ENCODE results near the gene KIF11.
"Not testable (repeated sequence)": the region's sequence is repeated elsewhere in the genome, so short reads cannot be mapped to it uniquely, and the experiment has no call there.

The KIF11 gene

GRCh38 chr10:92573798-92574547, 19.0 kb upstream of the KIF11 start, which contains the start of gene IDE:
Gene IDE (minus strand): TSS chr10:92574093. CDS start chr10:92574019, 74 bp downstream.
- no peak within 1 kb of the TSS for H2AK5ac ChIP-seq (ENCODE audit: low read length, severe bottlenecking)
- H3K36me3 ChIP-seq (ENCODE audit: control insufficient read depth in 1 of 2, insufficient read depth in 2 of 2, low read depth in 1 of 2, low read length in 2 of 2): no peaks in the 10 kb centered on the region
- H4K91ac ChIP-seq (ENCODE audit: low read length): peak within 1 kb of the TSS; percentile 92
- under 1% methylated on average over 71 of the region's 80 CpGs for WGBS
- peak within 1 kb of the TSS in 1 of 2 experiments; percentile 93 for H3K23ac ChIP-seq (ENCODE audit: low read length in 2 of 2)
- H2BK15ac ChIP-seq (ENCODE audit: low read depth, poor library complexity, severe bottlenecking): peak within 1 kb of the TSS; percentile 93
- H3K27me3 ChIP-seq (ENCODE audit: control insufficient read depth in 1 of 2, insufficient read depth in 1 of 2, low read length in 2 of 2): no peaks in the 10 kb centered on the region
- peak within 1 kb of the TSS in 1 of 2 experiments; percentile 98 for H3K14ac ChIP-seq (ENCODE audit: low read length in 2 of 2)
- peak; percentile 92 for DNase-seq
- peak within 1 kb of the TSS; percentile 97 for H3K27ac ChIP-seq (ENCODE audit: low read length, poor library complexity, severe bottlenecking)
- peak within 1 kb of the TSS; percentile 96 for H2BK5ac ChIP-seq (ENCODE audit: low read depth, low read length, poor library complexity, severe bottlenecking)
- H2AFZ ChIP-seq (ENCODE audit: low read depth, low read length): peak within 1 kb of the TSS; percentile 96
- H3K4me3 ChIP-seq (ENCODE audit: insufficient read depth in 1 of 2, low read depth in 1 of 2, low read length in 2 of 2): peak within 1 kb of the TSS; percentile 90 to 94
- peak within 1 kb of the TSS; percentile 78 to 92 for H2BK12ac ChIP-seq (ENCODE audit: low read length in 2 of 2)
- H3K4ac ChIP-seq (ENCODE audit: low read depth in 1 of 2, low read length in 2 of 2): peak within 1 kb of the TSS; percentile 92 to 93
- H3K9ac ChIP-seq (ENCODE audit: low read length): peak within 1 kb of the TSS; percentile 97
- peaks cover 4% of the 10 kb centered on the region for H3K4me1 ChIP-seq (ENCODE audit: control insufficient read depth, insufficient read depth, low read depth, low read length)
- peak within 1 kb of the TSS; percentile 52 for H2BK120ac ChIP-seq (ENCODE audit: low read depth, low read length)
- H3K18ac ChIP-seq (ENCODE audit: low read depth in 1 of 2, low read length in 2 of 2): peak within 1 kb of the TSS; percentile 98 to 99
- H3K4me2 ChIP-seq (ENCODE audit: low read length, poor library complexity, severe bottlenecking): peak within 1 kb of the TSS; percentile 50
- no peaks in the 10 kb centered on the region for H3K9me3 ChIP-seq (ENCODE audit: control insufficient read depth, low read length)
- H3K79me1 ChIP-seq (replicated peaks; ENCODE audit: low read length, poor library complexity, severe bottlenecking): peaks cover 7% of the 10 kb centered on the region
- H4K8ac ChIP-seq (ENCODE audit: low read length): peak within 1 kb of the TSS; percentile 97

DNA sequence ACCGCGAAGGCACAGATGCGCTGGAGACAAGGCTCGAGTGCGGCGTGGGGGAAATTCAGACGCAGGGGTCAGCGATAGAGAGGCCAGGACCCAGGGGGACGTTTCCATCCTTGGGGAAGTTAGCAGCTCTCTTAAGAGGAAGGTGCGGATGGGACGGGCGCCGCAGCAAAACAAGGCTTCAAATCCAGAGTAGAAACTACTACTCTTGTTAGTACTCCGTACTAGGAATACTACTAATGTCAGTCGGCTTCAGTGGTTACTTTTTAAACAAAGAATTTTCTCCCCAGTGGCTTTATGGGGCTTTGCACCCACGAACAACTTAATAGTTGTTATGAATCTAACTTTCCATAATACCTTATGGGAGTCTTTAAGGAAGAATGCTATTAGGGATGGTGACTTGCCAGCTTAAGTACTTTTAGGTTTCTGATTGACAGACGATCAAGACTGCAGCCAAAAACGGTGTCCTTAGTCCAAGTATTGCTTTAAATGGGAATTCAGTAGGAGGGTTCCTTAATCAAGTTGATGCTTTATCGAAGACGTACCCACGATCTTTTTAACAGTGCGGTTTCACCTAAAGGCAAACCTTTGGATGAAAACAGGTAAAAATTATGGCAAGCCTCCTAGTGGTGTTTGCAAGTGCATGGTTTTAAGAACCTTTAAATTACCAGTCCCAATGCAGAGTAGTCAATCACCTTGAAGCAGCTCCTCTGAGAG, 18.2 kb upstream of the KIF11 start:
- 14% methylated on average over 18 of the region's 22 CpGs for WGBS
- Histone ChIP-seq H3K4me2 (ENCODE audit: low read length, poor library complexity, severe bottlenecking) (peak overlapping the region; percentile 50), H3K4me3 (ENCODE audit: insufficient read depth in 1 of 2, low read depth in 1 of 2, low read length in 2 of 2) (peak overlapping the region; percentile 90 to 94)

DNA sequence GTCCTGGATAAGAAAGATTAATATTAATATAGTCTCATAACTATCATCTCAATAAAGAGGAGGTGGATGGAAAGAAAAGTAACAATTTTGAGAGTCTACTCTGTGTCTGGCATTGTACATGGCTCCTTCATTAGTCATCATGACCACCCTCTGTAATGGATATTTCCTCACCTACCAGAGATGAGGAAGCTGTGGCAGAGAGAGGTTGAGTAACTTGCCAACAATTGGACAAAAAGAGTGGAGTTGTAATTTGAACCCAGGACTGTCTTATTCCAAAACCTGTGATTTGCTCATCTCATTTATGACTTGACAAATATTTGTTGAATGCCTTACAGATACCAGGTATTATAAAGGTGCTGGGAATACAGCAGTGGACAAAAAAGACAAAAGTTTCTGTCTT, 17.0 kb upstream of the KIF11 start:
- Histone ChIP-seq H4K91ac (ENCODE audit: low read length) (no peak overlapping the region), H3K14ac (ENCODE audit: low read length in 2 of 2) (no peak overlapping the region), H3K36me3 (ENCODE audit: control insufficient read depth in 1 of 2, insufficient read depth in 2 of 2, low read depth in 1 of 2, low read length in 2 of 2) (no peaks in the 10 kb centered on the region), H3K27me3 (ENCODE audit: control insufficient read depth in 1 of 2, insufficient read depth in 1 of 2, low read length in 2 of 2) (no peaks in the 10 kb centered on the region), H3K18ac (ENCODE audit: low read depth in 1 of 2, low read length in 2 of 2) (no peak overlapping the region), H3K9ac (ENCODE audit: low read length) (no peak overlapping the region), H2AFZ (ENCODE audit: low read depth, low read length) (no peak overlapping the region), H2BK12ac (ENCODE audit: low read length in 2 of 2) (no peak overlapping the region), H2BK5ac (ENCODE audit: low read depth, low read length, poor library complexity, severe bottlenecking) (no peak overlapping the region), H3K4ac (ENCODE audit: low read depth in 1 of 2, low read length in 2 of 2) (no peak overlapping the region), H3K4me2 (ENCODE audit: low read length, poor library complexity, severe bottlenecking) (no peak overlapping the region), H2AK5ac (ENCODE audit: low read length, severe bottlenecking) (no peak overlapping the region), H3K9me3 (ENCODE audit: control insufficient read depth, low read length) (no peaks in the 10 kb centered on the region), H4K8ac (ENCODE audit: low read length) (no peak overlapping the region), H3K4me3 (ENCODE audit: insufficient read depth in 1 of 2, low read depth in 1 of 2, low read length in 2 of 2) (no peak overlapping the region), H2BK120ac (ENCODE audit: low read depth, low read length) (no peak overlapping the region), H3K4me1 (ENCODE audit: control insufficient read depth, insufficient read depth, low read depth, low read length) (peaks cover 4% of the 10 kb centered on the region), H3K27ac (ENCODE audit: low read length, poor library complexity, severe bottlenecking) (no peak overlapping the region), H3K23ac (ENCODE audit: low read length in 2 of 2) (no peak overlapping the region), H3K79me1 (replicated peaks; ENCODE audit: low read length, poor library complexity, severe bottlenecking) (no peaks in the 10 kb centered on the region), H2BK15ac (ENCODE audit: low read depth, poor library complexity, severe bottlenecking) (no peak overlapping the region)
- peak; percentile 59 for DNase-seq

More for the DNA sequence above, 18.2 kb upstream of the KIF11 start:
- Histone ChIP-seq H4K91ac (ENCODE audit: low read length) (no peak overlapping the region), H2AK5ac (ENCODE audit: low read length, severe bottlenecking) (no peak overlapping the region), H3K4ac (ENCODE audit: low read depth in 1 of 2, low read length in 2 of 2) (no peak overlapping the region), H2BK5ac (ENCODE audit: low read depth, low read length, poor library complexity, severe bottlenecking) (no peak overlapping the region), H4K8ac (ENCODE audit: low read length) (no peak overlapping the region), H3K9ac (ENCODE audit: low read length) (peak overlapping the region; percentile 97), H3K27ac (ENCODE audit: low read length, poor library complexity, severe bottlenecking) (peak overlapping the region; percentile 6), H3K14ac (ENCODE audit: low read length in 2 of 2) (no peak overlapping the region), H3K23ac (ENCODE audit: low read length in 2 of 2) (no peak overlapping the region), H3K36me3 (ENCODE audit: control insufficient read depth in 1 of 2, insufficient read depth in 2 of 2, low read depth in 1 of 2, low read length in 2 of 2) (no peaks in the 10 kb centered on the region), H3K18ac (ENCODE audit: low read depth in 1 of 2, low read length in 2 of 2) (no peak overlapping the region), H2BK12ac (ENCODE audit: low read length in 2 of 2) (no peak overlapping the region), H3K27me3 (ENCODE audit: control insufficient read depth in 1 of 2, insufficient read depth in 1 of 2, low read length in 2 of 2) (no peaks in the 10 kb centered on the region), H2BK15ac (ENCODE audit: low read depth, poor library complexity, severe bottlenecking) (no peak overlapping the region), H3K9me3 (ENCODE audit: control insufficient read depth, low read length) (no peaks in the 10 kb centered on the region), H3K79me1 (replicated peaks; ENCODE audit: low read length, poor library complexity, severe bottlenecking) (peaks cover 6% of the 10 kb centered on the region), H3K4me1 (ENCODE audit: control insufficient read depth, insufficient read depth, low read depth, low read length) (peaks cover 4% of the 10 kb centered on the region), H2BK120ac (ENCODE audit: low read depth, low read length) (no peak overlapping the region), H2AFZ (ENCODE audit: low read depth, low read length) (peak overlapping the region; percentile 87)
- DNase-seq: no peak

- DNase-seq; H4K8ac ChIP-seq (ENCODE audit: low read length); H3K79me1 ChIP-seq (replicated peaks; ENCODE audit: low read length, poor library complexity, severe bottlenecking); H2BK120ac ChIP-seq (ENCODE audit: low read depth, low read length); H3K4me2 ChIP-seq (ENCODE audit: low read length, poor library complexity, severe bottlenecking); H2BK15ac ChIP-seq (ENCODE audit: low read depth, poor library complexity, severe bottlenecking); H2BK12ac ChIP-seq (ENCODE audit: low read length in 2 of 2); H3K4me3 ChIP-seq (ENCODE audit: insufficient read depth in 1 of 2, low read depth in 1 of 2, low read length in 2 of 2); H2AK5ac ChIP-seq (ENCODE audit: low read length, severe bottlenecking); H3K27ac ChIP-seq (ENCODE audit: low read length, poor library complexity, severe bottlenecking); H3K27me3 ChIP-seq (ENCODE audit: control insufficient read depth in 1 of 2, insufficient read depth in 1 of 2, low read length in 2 of 2); H2AFZ ChIP-seq (ENCODE audit: low read depth, low read length); H3K23ac ChIP-seq (ENCODE audit: low read length in 2 of 2); H3K18ac ChIP-seq (ENCODE audit: low read depth in 1 of 2, low read length in 2 of 2); H2BK5ac ChIP-seq (ENCODE audit: low read depth, low read length, poor library complexity, severe bottlenecking); H4K91ac ChIP-seq (ENCODE audit: low read length); H3K9ac ChIP-seq (ENCODE audit: low read length); H3K4ac ChIP-seq (ENCODE audit: low read depth in 1 of 2, low read length in 2 of 2); H3K4me1 ChIP-seq (ENCODE audit: control insufficient read depth, insufficient read depth, low read depth, low read length); H3K36me3 ChIP-seq (ENCODE audit: control insufficient read depth in 1 of 2, insufficient read depth in 2 of 2, low read depth in 1 of 2, low read length in 2 of 2); H3K14ac ChIP-seq (ENCODE audit: low read length in 2 of 2); H3K9me3 ChIP-seq (ENCODE audit: control insufficient read depth, low read length): not testable (repeated sequence)
- WGBS: 97% methylated on average over 5 of the region's 6 CpGs
These were observed 10.6 kb upstream of the KIF11 start for GRCh38 chr10:92582347-92582746.
